Measurements from ENCODE around the gene PGAP3.

Gene PGAP3

DNA sequence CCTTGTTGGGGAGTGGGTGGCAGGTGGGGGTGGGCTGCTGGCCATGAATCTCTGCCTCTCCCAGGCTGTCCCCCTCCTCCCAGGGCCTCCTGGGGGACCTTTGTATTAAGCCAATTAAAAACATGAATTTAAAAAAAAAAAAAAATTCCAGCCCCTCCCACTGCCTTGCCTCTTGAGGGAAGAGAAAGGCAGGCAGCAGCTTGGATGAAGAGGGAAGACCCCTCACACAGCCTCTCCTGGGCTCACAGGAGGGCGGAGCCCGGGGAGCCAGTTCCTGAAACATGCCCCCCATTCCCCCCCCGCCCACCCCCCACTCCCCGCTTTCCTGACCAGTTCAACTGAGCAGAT, 24.5 kb downstream of the PGAP3 start:
- TF ChIP-seq ZFX (IDR thresholded peaks at IDR 0.05; ENCODE audit: borderline replicate concordance): no peak
- TF ChIP-seq, protein P1, sequence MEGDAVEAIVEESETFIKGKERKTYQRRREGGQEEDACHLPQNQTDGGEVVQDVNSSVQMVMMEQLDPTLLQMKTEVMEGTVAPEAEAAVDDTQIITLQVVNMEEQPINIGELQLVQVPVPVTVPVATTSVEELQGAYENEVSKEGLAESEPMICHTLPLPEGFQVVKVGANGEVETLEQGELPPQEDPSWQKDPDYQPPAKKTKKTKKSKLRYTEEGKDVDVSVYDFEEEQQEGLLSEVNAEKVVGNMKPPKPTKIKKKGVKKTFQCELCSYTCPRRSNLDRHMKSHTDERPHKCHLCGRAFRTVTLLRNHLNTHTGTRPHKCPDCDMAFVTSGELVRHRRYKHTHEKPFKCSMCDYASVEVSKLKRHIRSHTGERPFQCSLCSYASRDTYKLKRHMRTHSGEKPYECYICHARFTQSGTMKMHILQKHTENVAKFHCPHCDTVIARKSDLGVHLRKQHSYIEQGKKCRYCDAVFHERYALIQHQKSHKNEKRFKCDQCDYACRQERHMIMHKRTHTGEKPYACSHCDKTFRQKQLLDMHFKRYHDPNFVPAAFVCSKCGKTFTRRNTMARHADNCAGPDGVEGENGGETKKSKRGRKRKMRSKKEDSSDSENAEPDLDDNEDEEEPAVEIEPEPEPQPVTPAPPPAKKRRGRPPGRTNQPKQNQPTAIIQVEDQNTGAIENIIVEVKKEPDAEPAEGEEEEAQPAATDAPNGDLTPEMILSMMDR (IDR thresholded peaks at IDR 0.05): no peak

DNA sequence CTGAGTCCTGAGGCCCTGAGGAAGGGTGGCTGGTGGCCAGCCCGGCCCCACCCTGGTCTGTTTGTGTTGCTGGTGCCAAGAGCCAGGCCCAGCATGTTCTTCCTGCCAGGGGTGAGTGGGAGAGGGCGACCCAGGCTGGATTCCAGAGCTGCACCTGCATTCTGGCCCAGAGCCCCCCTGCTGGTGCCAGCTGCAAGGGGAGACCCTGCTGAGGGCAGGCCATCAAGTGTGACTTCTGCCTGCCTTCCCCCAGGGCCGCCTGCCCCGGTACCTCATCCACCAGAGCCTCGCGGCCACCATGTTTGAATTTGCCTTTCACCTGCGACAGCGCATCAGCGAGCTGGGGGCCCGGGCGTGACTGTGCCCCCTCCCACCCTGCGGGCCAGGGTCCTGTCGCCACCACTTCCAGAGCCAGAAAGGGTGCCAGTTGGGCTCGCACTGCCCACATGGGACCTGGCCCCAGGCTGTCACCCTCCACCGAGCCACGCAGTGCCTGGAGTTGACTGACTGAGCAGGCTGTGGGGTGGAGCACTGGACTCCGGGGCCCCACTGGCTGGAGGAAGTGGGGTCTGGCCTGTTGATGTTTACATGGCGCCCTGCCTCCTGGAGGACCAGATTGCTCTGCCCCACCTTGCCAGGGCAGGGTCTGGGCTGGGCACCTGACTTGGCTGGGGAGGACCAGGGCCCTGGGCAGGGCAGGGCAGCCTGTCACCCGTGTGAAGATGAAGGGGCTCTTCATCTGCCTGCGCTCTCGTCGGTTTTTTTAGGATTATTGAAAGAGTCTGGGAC, 25.1 kb downstream of the PGAP3 start:
- TF ChIP-seq, protein P1 (IDR thresholded peaks at IDR 0.05): no peak
- no peak for TF ChIP-seq ZFX (IDR thresholded peaks at IDR 0.05; ENCODE audit: borderline replicate concordance)
- peak overlapping the region; percentile 56 for H3K27ac ChIP-seq

More for the DNA sequence above, 24.5 kb downstream of the PGAP3 start:
- peak overlapping the region; percentile 56 for H3K27ac ChIP-seq

DNA sequence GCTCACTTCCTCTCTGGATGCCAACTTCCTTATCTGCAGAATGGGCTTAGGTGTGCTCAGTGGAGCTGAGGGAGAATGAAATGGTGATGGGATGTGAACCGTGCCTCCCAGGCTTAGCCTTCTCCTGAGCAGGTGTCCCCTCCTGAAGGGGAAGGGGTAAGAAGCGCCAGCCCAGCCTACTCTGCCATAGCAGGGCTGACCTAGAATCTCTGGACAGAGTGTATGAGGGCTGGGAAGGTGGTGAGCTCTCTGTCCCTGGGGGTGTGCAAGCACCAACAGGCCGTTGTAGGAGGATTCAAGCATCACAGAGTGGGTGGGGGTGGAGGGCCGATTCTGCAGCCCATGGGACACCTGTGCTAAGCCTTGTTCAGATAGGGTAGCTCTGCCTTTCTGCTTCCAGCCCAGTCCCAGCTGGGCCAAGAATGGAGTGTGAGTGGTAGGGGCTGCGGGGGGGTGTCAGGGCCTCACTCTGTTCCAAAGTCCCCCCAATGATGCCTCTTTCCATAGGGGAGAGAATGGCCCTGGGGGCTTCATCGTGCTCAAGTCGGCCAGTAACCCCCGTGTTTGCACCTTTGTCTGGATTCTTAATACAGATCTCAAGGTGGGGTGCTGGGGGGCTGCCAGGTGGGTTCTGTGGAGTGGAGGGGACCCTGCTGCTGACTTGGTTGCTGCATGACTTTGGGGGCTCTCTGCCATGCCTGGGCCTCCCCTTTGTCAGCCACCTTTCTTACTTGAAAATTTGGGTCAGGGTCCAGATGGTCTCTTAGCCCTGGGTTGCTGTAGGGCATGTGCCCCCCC, 25.9 kb downstream of the PGAP3 start:
- TF ChIP-seq, protein P1 (IDR thresholded peaks at IDR 0.05): no peak
- no peak for TF ChIP-seq ZFX (IDR thresholded peaks at IDR 0.05; ENCODE audit: borderline replicate concordance)
- H3K27ac ChIP-seq: peak overlapping the region; percentile 56

DNA sequence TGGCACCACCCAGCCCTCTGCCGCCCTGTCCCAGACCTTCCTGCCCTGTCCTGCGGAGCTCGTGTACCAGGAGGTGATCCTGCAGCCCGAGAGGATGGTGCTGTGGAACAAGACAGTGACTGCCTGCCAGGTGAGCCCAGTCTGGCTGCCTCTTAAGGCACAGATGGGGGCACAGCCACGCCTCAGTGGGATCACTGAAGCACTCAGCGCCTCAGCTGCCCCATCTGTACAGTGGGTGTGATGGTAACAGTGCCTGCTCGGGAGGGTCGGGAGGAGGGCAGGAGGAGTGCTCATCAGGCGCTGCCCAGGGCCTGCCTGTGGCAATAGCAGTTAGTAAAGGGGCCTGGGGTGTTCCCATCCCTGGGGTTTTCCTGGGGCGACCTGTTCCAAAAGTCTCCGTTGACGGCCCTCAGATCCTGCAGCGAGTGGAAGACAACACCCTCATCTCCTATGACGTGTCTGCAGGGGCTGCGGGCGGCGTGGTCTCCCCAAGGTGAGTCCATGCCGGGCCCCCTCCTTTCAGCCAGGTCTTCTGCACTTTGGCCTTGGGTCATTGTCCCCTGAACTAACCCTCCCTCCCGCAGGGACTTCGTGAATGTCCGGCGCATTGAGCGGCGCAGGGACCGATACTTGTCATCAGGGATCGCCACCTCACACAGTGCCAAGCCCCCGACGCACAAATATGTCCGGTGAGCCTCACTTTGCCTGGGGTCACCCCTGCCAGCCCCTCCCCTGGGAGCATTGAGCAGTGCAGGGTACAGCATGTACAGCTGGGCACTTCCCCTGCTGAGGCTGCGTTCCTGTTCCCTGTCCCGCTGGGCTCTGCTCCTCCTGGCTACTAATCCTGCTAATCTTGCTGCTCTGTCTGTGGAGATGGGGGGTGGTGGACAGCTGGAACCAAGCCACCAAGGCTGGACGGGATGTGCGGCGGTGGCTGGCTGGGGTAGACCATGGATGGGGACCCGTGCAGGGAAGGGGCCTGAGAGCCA, 27.2 kb downstream of the PGAP3 start:
- TF ChIP-seq, protein P1 (IDR thresholded peaks at IDR 0.05): no peak
- TF ChIP-seq ZFX (IDR thresholded peaks at IDR 0.05; ENCODE audit: borderline replicate concordance): no peak
- H3K27ac ChIP-seq: no peak overlapping the region

DNA sequence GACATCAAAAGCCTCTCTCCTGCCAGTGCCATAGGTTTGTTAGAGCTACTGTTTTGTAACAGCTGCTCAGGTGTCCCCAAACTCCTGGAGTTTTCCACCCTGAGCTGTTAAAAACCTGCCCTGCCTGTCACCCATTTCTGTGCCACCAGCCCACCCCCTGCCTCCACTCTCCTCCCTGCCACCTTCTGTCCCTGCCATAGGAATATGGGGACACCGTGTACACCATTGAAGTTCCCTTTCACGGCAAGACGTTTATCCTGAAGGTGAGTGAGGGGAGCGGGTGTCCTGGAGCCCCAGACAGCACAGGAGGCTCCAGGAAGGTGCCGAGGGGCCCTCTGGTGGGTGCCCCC, 27.9 kb downstream of the PGAP3 start:
- TF ChIP-seq ZFX (IDR thresholded peaks at IDR 0.05; ENCODE audit: borderline replicate concordance): no peak
- TF ChIP-seq, protein P1 (IDR thresholded peaks at IDR 0.05): no peak
- H3K27ac ChIP-seq: no peak overlapping the region

DNA sequence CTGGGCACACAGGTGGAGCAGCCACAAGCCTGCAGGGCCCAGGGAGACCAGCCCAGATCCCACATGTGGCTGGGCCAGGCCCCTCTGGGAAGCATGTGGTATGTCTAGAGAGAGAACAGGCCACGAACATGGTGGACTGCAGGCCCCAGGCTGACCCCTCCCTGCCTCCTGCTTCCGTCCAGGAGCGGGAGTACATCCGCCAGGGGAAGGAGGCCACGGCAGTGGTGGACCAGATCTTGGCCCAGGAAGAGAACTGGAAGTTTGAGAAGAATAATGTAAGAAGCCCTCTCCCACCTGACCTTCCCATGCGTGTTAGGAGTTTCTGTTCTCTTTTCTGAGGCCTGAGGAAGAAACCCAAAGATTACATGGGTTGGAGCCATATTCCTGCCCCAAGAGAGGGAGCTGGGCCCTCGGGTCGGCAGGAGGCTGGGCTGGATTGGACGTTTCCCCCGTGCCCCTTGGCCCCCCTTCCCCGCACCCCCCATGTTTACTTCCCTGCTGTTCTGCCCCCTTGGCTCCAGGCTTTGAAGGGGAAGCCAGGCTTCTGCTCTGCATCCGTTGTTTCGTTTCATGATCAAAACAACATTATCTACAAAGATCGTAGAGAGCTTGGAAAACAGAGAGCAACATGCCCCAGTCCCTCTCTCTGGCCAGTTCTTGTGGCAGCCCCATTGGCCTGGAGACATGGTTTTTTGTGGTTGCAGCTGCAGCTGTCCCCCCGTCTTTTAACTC, 28.4 kb downstream of the PGAP3 start:
- TF ChIP-seq ZFX (IDR thresholded peaks at IDR 0.05; ENCODE audit: borderline replicate concordance): no peak
- TF ChIP-seq, protein P1 (IDR thresholded peaks at IDR 0.05): no peak
- no peak overlapping the region for H3K27ac ChIP-seq

Measured in 22Rv1 (cell line).